Suprapubic skin (tissue), 4 donors: ENCODE data around the gene SMAD7.

Experiments
- EP300 ChIP-seq: sonication (generic); formaldehyde crosslinking; IDR thresholded peaks from one replicate; pipeline ENCODE4 v1.6.1; 2017; ENCODE audit warnings: antibody characterized with exemption
- POLR2A ChIP-seq, 2 donors: fragments of 450-650 bp; IDR thresholded peaks; one replicate each; pipeline ENCODE4 v1.6.1; 2017; ENCODE audit warnings: antibody characterized with exemption in 2 of 2, mild to moderate bottlenecking in 2 of 2, moderate library complexity in 2 of 2
- POLR2AphosphoS5 ChIP-seq, 3 donors: sonication (generic); formaldehyde crosslinking; IDR thresholded peaks; one replicate each; pipeline ENCODE4 v1.6.1; 2017; ENCODE audit warnings: antibody characterized with exemption in 3 of 3
- TF ChIP-seq, protein P1 (sequence below), 2 donors: fragments of 200-600 bp in 1 of 2; fragments of 450-650 bp in 1 of 2; sonication (generic) in 1 of 2; IDR thresholded peaks; one replicate each; pipeline ENCODE4 v1.5.1; 2016 to 2019; ENCODE audit warnings: antibody characterized with exemption in 2 of 2, mild to moderate bottlenecking in 1 of 2, moderate library complexity in 1 of 2

DNA sequence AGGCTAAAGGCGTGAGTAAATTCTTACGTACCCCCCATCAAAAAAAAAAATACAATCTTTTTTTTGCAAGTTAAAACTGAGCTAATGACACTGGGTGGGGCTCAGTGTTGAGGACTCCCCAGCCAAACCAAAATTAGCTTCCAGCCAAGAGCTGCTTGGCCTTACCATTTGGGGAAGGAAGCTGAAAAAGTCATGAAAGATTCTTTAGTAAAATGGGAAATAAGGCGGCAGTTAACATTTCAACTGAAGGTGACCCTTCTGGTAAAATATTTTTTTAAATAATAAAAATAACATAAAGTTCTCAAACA is 16.4 kb downstream of the SMAD7 start:
- no peak for TF ChIP-seq POLR2AphosphoS5 (IDR thresholded peaks at IDR 0.05)
- no peak for TF ChIP-seq POLR2A (IDR thresholded peaks at IDR 0.05)
- TF ChIP-seq, protein P1, sequence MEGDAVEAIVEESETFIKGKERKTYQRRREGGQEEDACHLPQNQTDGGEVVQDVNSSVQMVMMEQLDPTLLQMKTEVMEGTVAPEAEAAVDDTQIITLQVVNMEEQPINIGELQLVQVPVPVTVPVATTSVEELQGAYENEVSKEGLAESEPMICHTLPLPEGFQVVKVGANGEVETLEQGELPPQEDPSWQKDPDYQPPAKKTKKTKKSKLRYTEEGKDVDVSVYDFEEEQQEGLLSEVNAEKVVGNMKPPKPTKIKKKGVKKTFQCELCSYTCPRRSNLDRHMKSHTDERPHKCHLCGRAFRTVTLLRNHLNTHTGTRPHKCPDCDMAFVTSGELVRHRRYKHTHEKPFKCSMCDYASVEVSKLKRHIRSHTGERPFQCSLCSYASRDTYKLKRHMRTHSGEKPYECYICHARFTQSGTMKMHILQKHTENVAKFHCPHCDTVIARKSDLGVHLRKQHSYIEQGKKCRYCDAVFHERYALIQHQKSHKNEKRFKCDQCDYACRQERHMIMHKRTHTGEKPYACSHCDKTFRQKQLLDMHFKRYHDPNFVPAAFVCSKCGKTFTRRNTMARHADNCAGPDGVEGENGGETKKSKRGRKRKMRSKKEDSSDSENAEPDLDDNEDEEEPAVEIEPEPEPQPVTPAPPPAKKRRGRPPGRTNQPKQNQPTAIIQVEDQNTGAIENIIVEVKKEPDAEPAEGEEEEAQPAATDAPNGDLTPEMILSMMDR (IDR thresholded peaks at IDR 0.05), result no peak
- TF ChIP-seq EP300, result no peak
